ENCODE results near the gene LRMDA. TPM values are rescaled to one million over a fixed set of nuclear protein-coding genes. Genes with fewer than 3 reads are reported as not detected.

Gene LRMDA
- total and polyA plus RNA-seq, 2 of the 8 experiments (the other 6 are each of a cell fraction or from before 2014, with no cell fraction given) = 0.86 to 2.8 TPM

GRCh38 chr10:76034353-76035205 is 603.2 kb downstream of the LRMDA start:
- Histone ChIP-seq H3K36me3 (ENCODE audit: control insufficient read depth in 2 of 4, insufficient read depth in 4 of 4, low read length in 3 of 4) (no peaks in the 10 kb centered on the region; a peak in 1 of 8 replicates), H2BK5ac (ENCODE audit: low read depth, low read length) (no peak overlapping the region; the same call in 1 of the 2 replicates), H3K4me2 (ENCODE audit: insufficient read depth in 1 of 2, low read depth in 2 of 2, low read length in 2 of 2) (no peak overlapping the region), H4K8ac (ENCODE audit: extremely low read depth, insufficient read depth, low read length) (no peak overlapping the region), H3K23ac (ENCODE audit: insufficient read length) (no peak overlapping the region), H3K4ac (replicated peaks; ENCODE audit: insufficient read length, low read depth, low read length) (no peak overlapping the region), H3K18ac (ENCODE audit: extremely low read depth, low read length) (no peak overlapping the region), H2AK5ac (ENCODE audit: low read depth, low read length) (0 out of 2 replicates have a peak overlapping the region, but pooled peaks have one; percentile 60), H2BK12ac (ENCODE audit: low read depth, low read length) (no peak overlapping the region), H3K23me2 (ENCODE audit: low read depth, low read length) (no peaks in the 10 kb centered on the region), H2BK120ac (replicated peaks; ENCODE audit: low read depth, low read length) (no peak overlapping the region), H2AFZ (ENCODE audit: low read length) (no peak overlapping the region), H4K5ac (ENCODE audit: insufficient read length, low read depth, low read length) (no peak overlapping the region), H3K4me3 (ENCODE audit: extremely low read depth in 1 of 4, insufficient read depth in 2 of 4, low read depth in 3 of 4, low read length in 4 of 4) (no peak overlapping the region), H3K79me1 (ENCODE audit: low read depth, low read length) (no peaks in the 10 kb centered on the region), H3K9ac (replicated peaks in 1 of 4; ENCODE audit: extremely low read depth in 1 of 4, low read depth in 3 of 4, low read length in 3 of 4) (no peak overlapping the region), H3K56ac (replicated peaks; ENCODE audit: insufficient read length, low read depth, low read length) (no peak overlapping the region), H3K27ac (ENCODE audit: low read depth, low read length) (no peak overlapping the region), H2BK15ac (ENCODE audit: low read length) (no peak overlapping the region), H3K9me3 (ENCODE audit: insufficient read depth in 2 of 2, low read depth in 1 of 2, low read length in 1 of 2) (peaks cover 10% of the 10 kb centered on the region in 2 experiments; a peak in 2 of 4 replicates), H3K4me1 (replicated peaks in 1 of 4; ENCODE audit: control insufficient read depth in 3 of 4, insufficient read depth in 4 of 4, low read length in 3 of 4) (peaks cover 0 to 3% (median under 1%) of the 10 kb centered on the region in 4 experiments; a peak in 2 of 7 replicates), H2BK20ac (ENCODE audit: low read length) (no peak overlapping the region), H3K27me3 (replicated peaks in 1 of 4; ENCODE audit: control insufficient read depth in 3 of 4, extremely low read depth in 1 of 4, insufficient read depth in 3 of 4, low read length in 3 of 4) (no peaks in the 10 kb centered on the region), H4K91ac (replicated peaks; ENCODE audit: insufficient read length, low read length) (no peak overlapping the region), H3K79me2 (ENCODE audit: control insufficient read depth in 1 of 2, insufficient read depth in 2 of 2, low read length in 2 of 2) (no peaks in the 10 kb centered on the region), H3K14ac (ENCODE audit: insufficient read length) (no peak overlapping the region), H4K20me1 (replicated peaks in 1 of 2; ENCODE audit: control insufficient read depth in 1 of 2, insufficient read depth in 2 of 2, low read length in 2 of 2) (no peaks in the 10 kb centered on the region)
- no peak for DNase-seq (ENCODE audit: low read depth in 1 of 2, low spot score in 2 of 2)
- ChIA-PET CTCF (ENCODE audit: partially characterized antibody) (interaction anchor here (0.5 to 4.7 kb wide), 12 partner anchors 8 to 658 kb away, joined by 3 to 44 read pairs (median 3); no protein-coding TSS in a partner anchor), POLR2A (ENCODE audit: partially characterized antibody) (no interaction called here)
- 92% methylated on average over 22 of the region's 23 CpGs; no CpG with 5 or more reads in 1 of the 2 experiments for WGBS, 2 experiments (ENCODE audit: extremely low coverage in 1 of 2, insufficient coverage in 1 of 2, insufficient read length in 1 of 2, insufficient replicate concordance in 2 of 2, low coverage in 1 of 2, low lambda C conversion rate in 2 of 2, missing lambda C conversion rate in 1 of 2)
- no peak for FAIRE-seq
- no peak for TF ChIP-seq CTCF (IDR thresholded peaks at IDR 0.05; ENCODE audit: control extremely low read depth in 1 of 3, insufficient read depth in 1 of 3, low read depth in 1 of 3, low read length in 3 of 3)
- TF ChIP-seq SP4 (IDR thresholded peaks at IDR 0.05; ENCODE audit: low read length) = no peak
- TF ChIP-seq CHD1 (IDR thresholded peaks at IDR 0.05; ENCODE audit: low read depth, low read length) = no peak
- TF ChIP-seq HDAC2 (IDR thresholded peaks at IDR 0.05; ENCODE audit: borderline replicate concordance in 1 of 2, low read depth in 2 of 2, low read length in 2 of 2) = no peak
- TF ChIP-seq EGR1 (IDR thresholded peaks at IDR 0.05; ENCODE audit: borderline replicate concordance, low read depth, low read length) = no peak
- no peak for TF ChIP-seq FOSL1 (IDR thresholded peaks at IDR 0.05; ENCODE audit: insufficient read depth, low read depth, low read length)
- no peak for TF ChIP-seq CBX5 (IDR thresholded peaks at IDR 0.05; ENCODE audit: low read depth, low read length)
- TF ChIP-seq TEAD4 (IDR thresholded peaks at IDR 0.05; ENCODE audit: low read depth, low read length) = no peak
- no peak for TF ChIP-seq RXRA (IDR thresholded peaks at IDR 0.05; ENCODE audit: insufficient read depth, low read depth, low read length)
